ENCODE results near the gene ANXA6. TPM values are rescaled to one million over a fixed set of nuclear protein-coding genes. Genes with fewer than 3 reads are reported as not detected.

ANXA6 gene
- total RNA-seq, 1 donor from 2014 or later, result 224 TPM

- DNase-seq (ENCODE audit: low spot score), result no peak
- TF ChIP-seq CTCF (IDR thresholded peaks at IDR 0.05; ENCODE audit: unreplicated experiment), result no peak
- no peaks in the 10 kb centered on the region for H3K36me3 Mint-ChIP-seq (ENCODE audit: low read depth, unreplicated experiment)
Measured at GRCh38 chr5:151186052-151186451, 28.5 kb upstream of the ANXA6 start.

GRCh38 chr5:151184316-151185042 is 26.9 kb upstream of the ANXA6 start:
- peaks cover 5% of the 10 kb centered on the region for H3K27me3 Mint-ChIP-seq (ENCODE audit: unreplicated experiment)
- no peak overlapping the region for H3K27ac Mint-ChIP-seq (ENCODE audit: unreplicated experiment)
- no peak for DNase-seq (ENCODE audit: low spot score)
- no peak overlapping the region for H3K4me3 Mint-ChIP-seq (ENCODE audit: unreplicated experiment)
- peaks cover 11% of the 10 kb centered on the region for H3K4me1 Mint-ChIP-seq (ENCODE audit: unreplicated experiment)
- no peaks in the 10 kb centered on the region for H3K9me3 Mint-ChIP-seq (ENCODE audit: unreplicated experiment)
- no peak for TF ChIP-seq CTCF (IDR thresholded peaks at IDR 0.05; ENCODE audit: unreplicated experiment)
- H3K36me3 Mint-ChIP-seq (ENCODE audit: low read depth, unreplicated experiment), result no peaks in the 10 kb centered on the region

More at GRCh38 chr5:151186052-151186451, 28.5 kb upstream of the ANXA6 start:
- no peak overlapping the region for H3K27ac Mint-ChIP-seq (ENCODE audit: unreplicated experiment)
- peaks cover 11% of the 10 kb centered on the region for H3K4me1 Mint-ChIP-seq (ENCODE audit: unreplicated experiment)
- H3K4me3 Mint-ChIP-seq (ENCODE audit: unreplicated experiment), result no peak overlapping the region
- no peaks in the 10 kb centered on the region for H3K9me3 Mint-ChIP-seq (ENCODE audit: unreplicated experiment)
- peaks cover 5% of the 10 kb centered on the region for H3K27me3 Mint-ChIP-seq (ENCODE audit: unreplicated experiment)

GRCh38 chr5:151183456-151184245 is 26.1 kb upstream of the ANXA6 start:
- Mint-ChIP-seq H3K36me3 (ENCODE audit: low read depth, unreplicated experiment) (no peaks in the 10 kb centered on the region), H3K27ac (ENCODE audit: unreplicated experiment) (no peak overlapping the region), H3K27me3 (ENCODE audit: unreplicated experiment) (peaks cover 5% of the 10 kb centered on the region), H3K9me3 (ENCODE audit: unreplicated experiment) (no peaks in the 10 kb centered on the region), H3K4me1 (ENCODE audit: unreplicated experiment) (peaks cover 11% of the 10 kb centered on the region), H3K4me3 (ENCODE audit: unreplicated experiment) (no peak overlapping the region)
- no peak for TF ChIP-seq CTCF (IDR thresholded peaks at IDR 0.05; ENCODE audit: unreplicated experiment)
- DNase-seq (ENCODE audit: low spot score), result no peak

GRCh38 chr5:151182976-151183375 is 25.4 kb upstream of the ANXA6 start:
- peaks cover 10% of the 10 kb centered on the region for H3K4me1 Mint-ChIP-seq (ENCODE audit: unreplicated experiment)
- H3K27ac Mint-ChIP-seq (ENCODE audit: unreplicated experiment), result no peak overlapping the region
- H3K36me3 Mint-ChIP-seq (ENCODE audit: low read depth, unreplicated experiment), result no peaks in the 10 kb centered on the region
- H3K4me3 Mint-ChIP-seq (ENCODE audit: unreplicated experiment), result no peak overlapping the region
- DNase-seq (ENCODE audit: low spot score), result no peak
- no peaks in the 10 kb centered on the region for H3K9me3 Mint-ChIP-seq (ENCODE audit: unreplicated experiment)
- no peak for TF ChIP-seq CTCF (IDR thresholded peaks at IDR 0.05; ENCODE audit: unreplicated experiment)
- H3K27me3 Mint-ChIP-seq (ENCODE audit: unreplicated experiment), result peaks cover 5% of the 10 kb centered on the region

- no peak for DNase-seq (ENCODE audit: low spot score)
- H3K27me3 Mint-ChIP-seq (ENCODE audit: unreplicated experiment), result peaks cover 7% of the 10 kb centered on the region
- no peak for TF ChIP-seq CTCF (IDR thresholded peaks at IDR 0.05; ENCODE audit: unreplicated experiment)
- no peak overlapping the region for H3K27ac Mint-ChIP-seq (ENCODE audit: unreplicated experiment)
- no peaks in the 10 kb centered on the region for H3K36me3 Mint-ChIP-seq (ENCODE audit: low read depth, unreplicated experiment)
- H3K4me1 Mint-ChIP-seq (ENCODE audit: unreplicated experiment), result peaks cover 8% of the 10 kb centered on the region
- no peaks in the 10 kb centered on the region for H3K9me3 Mint-ChIP-seq (ENCODE audit: unreplicated experiment)
- no peak overlapping the region for H3K4me3 Mint-ChIP-seq (ENCODE audit: unreplicated experiment)
Measured at GRCh38 chr5:151182524-151182900, 24.9 kb upstream of the ANXA6 start.

Measured in endothelial cell (in vitro differentiated cells).